RKO (cell line): Measurements from ENCODE around the gene PTCH1.

Experiments
- DNase-seq: peaks from one replicate; pipeline ENCODE4 v3.0.0-alpha.2; 2016; ENCODE audit warnings: low spot score

Gene PTCH1

GRCh38 chr9:95399261-95399660 is 117.5 kb downstream of the PTCH1 start:
- no peak for DNase-seq
